Right lobe of liver (tissue), 6 donors: ENCODE results near the gene LMO7. TPM values are rescaled to one million over a fixed set of nuclear protein-coding genes. Genes with fewer than 3 reads are reported as not detected.

Source experiments
- ATAC-seq, 4 donors: fragments of 200-7000 bp; cut with Tn5 transposase; one replicate each; pipeline ENCODE4 v1.9.1; 2020; ENCODE audit warnings: mild to moderate bottlenecking in 4 of 4, moderate library complexity in 4 of 4
- DNase-seq, 3 donors: peaks; one replicate each; pipeline ENCODE4 v3.0.0-alpha.2; 2020
- H3K27ac ChIP-seq, 3 donors: fragments of 200-600 bp; one replicate each; pipeline ENCODE4 v1.8.0; 2022
- H3K27me3 ChIP-seq, 2 donors: fragments of 200-600 bp; one replicate each; pipeline ENCODE4 v1.8.0; 2022
- H3K36me3 ChIP-seq, 4 donors: fragments of 200-600 bp; sonication (generic) in 1 of 4; one replicate each; pipeline versions ENCODE4 v1.5.1 to v1.8.0; 2017 to 2022; ENCODE audit warnings: control low read depth in 1 of 4
- H3K4me1 ChIP-seq, 4 donors: fragments of 200-600 bp; sonication (generic) in 1 of 4; one replicate each; pipeline versions ENCODE4 v1.5.1 to v1.8.0; 2017 to 2022; ENCODE audit warnings: control low read depth in 1 of 4
- H3K4me3 ChIP-seq, 3 donors: fragments of 200-600 bp; one replicate each; pipeline ENCODE4 v1.8.0; 2022
- H3K9me3 ChIP-seq, 4 donors: fragments of 200-600 bp; sonication (generic) in 1 of 4; one replicate each; pipeline versions ENCODE4 v1.5.1 to v1.8.0; 2017 to 2022; ENCODE audit warnings: control low read depth in 1 of 4
- CTCF ChIP-seq, 4 donors: fragments of 200-600 bp in 3 of 4; fragments of 450-650 bp in 1 of 4; IDR thresholded peaks; one replicate each; pipeline versions ENCODE4 v1.5.1 to v1.8.0; 2016 to 2022; ENCODE audit warnings: antibody characterized with exemption in 4 of 4, mild to moderate bottlenecking in 2 of 4
- POLR2A ChIP-seq: fragments of 450-650 bp; IDR thresholded peaks from one replicate; pipeline ENCODE4 v1.6.1; 2017; ENCODE audit warnings: antibody characterized with exemption, mild to moderate bottlenecking
- WGBS: methylation state at CpG from one replicate; pipeline ENCODE4 v1.1.6; 2018; ENCODE audit warnings: low coverage, low lambda C conversion rate; ENCODE audit not compliant: insufficient coverage; ENCODE audit errors: missing lambda C conversion rate; 5-methylcytosine and 5-hydroxymethylcytosine counted together
- intact Hi-C, 2 donors: fragments of 100-400 bp; cut with DNase I; formaldehyde crosslinking; loops; one replicate each; pipeline versions ENCODE4 v1.11.2 to v1.14.1; 2022
- total RNA-seq, 6 experiments: library from RNA; depleted of rRNA in 2 of 6; stranded (reverse); fragments of >200 nt in 2 of 6; fragmentation: NEBNext Ultra II Directional in 3 of 6; extraction: Animal tissue kit (Norgen Biotek cat#: 25700) in 3 of 6; gene quantifications; one replicate each; pipeline versions ENCODE4 v1.1.0 to v1.2.4, GENCODE V29; 2016 to 2023
- donor health status: DM: no; HTN: yes; CAD: no.
- donor health status: DM: no; HTN: no; CAD: no.
- donor health status: DM: no; HTN: no; CAD: no.
- donor health status: DM: no; HTN: yes; CAD: no.
- donor health status: DM: no; HTN: yes; CAD: no.

LMO7 gene
- total RNA-seq, 6 experiments from 2014 or later: 42.3 to 60.2 (median 51.1) TPM

GRCh38 chr13:75648446-75648845, 12.3 kb downstream of the LMO7 start:
- TF ChIP-seq CTCF (IDR thresholded peaks at IDR 0.05) (no peak), POLR2A (no peak)
- intact Hi-C loops: no loop called here
- no peaks in the 10 kb centered on the region for H3K9me3 ChIP-seq
- WGBS: 93% methylated on average over 2 of the region's 2 CpGs
- no peak for DNase-seq
- H3K4me1 ChIP-seq: no peaks in the 10 kb centered on the region
- no peak for ATAC-seq
- no peaks in the 10 kb centered on the region for H3K27me3 ChIP-seq
- H3K27ac ChIP-seq: no peak overlapping the region
- no peaks in the 10 kb centered on the region for H3K36me3 ChIP-seq
- no peak overlapping the region for H3K4me3 ChIP-seq

GRCh38 chr13:75651013-75651412, 14.9 kb downstream of the LMO7 start:
- Histone ChIP-seq H3K27me3 (no peaks in the 10 kb centered on the region), H3K4me1 (no peaks in the 10 kb centered on the region), H3K27ac (no peak overlapping the region), H3K36me3 (no peaks in the 10 kb centered on the region), H3K9me3 (no peaks in the 10 kb centered on the region), H3K4me3 (no peak overlapping the region)
- DNase-seq: no peak
- TF ChIP-seq CTCF (IDR thresholded peaks at IDR 0.05): no peak
- no peak for TF ChIP-seq POLR2A
- WGBS: 95% methylated on average over 2 of the region's 2 CpGs
- no peak for ATAC-seq
- intact Hi-C loops: no loop called here

- 97% methylated on average over 2 of the region's 2 CpGs for WGBS
- H3K27ac ChIP-seq: no peak overlapping the region
- TF ChIP-seq POLR2A (no peak), CTCF (IDR thresholded peaks at IDR 0.05) (no peak)
- H3K4me3 ChIP-seq: no peak overlapping the region
- no peaks in the 10 kb centered on the region for H3K27me3 ChIP-seq
- H3K9me3 ChIP-seq: no peaks in the 10 kb centered on the region
- no peak for DNase-seq
- intact Hi-C loops: no loop called here
- H3K4me1 ChIP-seq: no peaks in the 10 kb centered on the region
- ATAC-seq: no peak
- no peaks in the 10 kb centered on the region for H3K36me3 ChIP-seq
Measured at GRCh38 chr13:75652726-75653125, 16.6 kb downstream of the LMO7 start.

GRCh38 chr13:75656425-75656989, 20.4 kb downstream of the LMO7 start:
- H3K36me3 ChIP-seq: no peaks in the 10 kb centered on the region
- H3K4me1 ChIP-seq: no peaks in the 10 kb centered on the region
- H3K9me3 ChIP-seq: no peaks in the 10 kb centered on the region
- H3K4me3 ChIP-seq: no peak overlapping the region
- DNase-seq (no peak), ATAC-seq (no peak)
- no peaks in the 10 kb centered on the region for H3K27me3 ChIP-seq
- 86% methylated on average over 3 of the region's 3 CpGs for whole genome bisulfite sequencing
- intact Hi-C loops: no loop called here
- TF ChIP-seq CTCF (IDR thresholded peaks at IDR 0.05) (no peak), POLR2A (no peak)
- H3K27ac ChIP-seq: no peak overlapping the region

- H3K4me3 ChIP-seq: no peak overlapping the region
- 100% methylated on average over 1 of the region's 1 CpG for WGBS
- TF ChIP-seq POLR2A: no peak
- TF ChIP-seq CTCF (IDR thresholded peaks at IDR 0.05): no peak
- no peak for DNase-seq
- no peak overlapping the region for H3K27ac ChIP-seq
- no peaks in the 10 kb centered on the region for H3K27me3 ChIP-seq
- H3K9me3 ChIP-seq: no peaks in the 10 kb centered on the region
- no peak for ATAC-seq
- intact Hi-C loops: no loop called here
- H3K36me3 ChIP-seq: no peaks in the 10 kb centered on the region
- H3K4me1 ChIP-seq: no peaks in the 10 kb centered on the region
Measured at GRCh38 chr13:75657111-75657510, 21.0 kb downstream of the LMO7 start.
